ENCODE measurements around the gene ALDH3B1.
A peak's percentile ranks its signal among the peaks of the same experiment; 100 is the strongest.

Gene ALDH3B1

GRCh38 chr11:68031144-68031464, 21.0 kb downstream of the ALDH3B1 start:
- no peak for DNase-seq (ENCODE audit: low read depth)

GRCh38 chr11:68032003-68032402, 21.9 kb downstream of the ALDH3B1 start:
- no peak for DNase-seq (ENCODE audit: low read depth)

GRCh38 chr11:68032997-68033707, 23.0 kb downstream of the ALDH3B1 start:
- no peak for DNase-seq (ENCODE audit: low read depth)

GRCh38 chr11:68033708-68034045, 23.6 kb downstream of the ALDH3B1 start:
- DNase-seq (ENCODE audit: low read depth): no peak

- no peak for DNase-seq (ENCODE audit: low read depth)
Observed at GRCh38 chr11:68035266-68035876, 25.2 kb downstream of the ALDH3B1 start.

GRCh38 chr11:68036141-68036716, 26.1 kb downstream of the ALDH3B1 start:
- no peak for DNase-seq (ENCODE audit: low read depth)

GRCh38 chr11:68036717-68037239, 26.7 kb downstream of the ALDH3B1 start:
- DNase-seq (ENCODE audit: low read depth): no peak

- no peak for DNase-seq (ENCODE audit: low read depth)
Observed at GRCh38 chr11:68037411-68038225, 27.5 kb downstream of the ALDH3B1 start.

- DNase-seq (ENCODE audit: low read depth): no peak
Observed at GRCh38 chr11:68038226-68038717, 28.1 kb downstream of the ALDH3B1 start.

GRCh38 chr11:68038718-68039525, 28.8 kb downstream of the ALDH3B1 start, which contains the start of gene TCIRG1:
Gene TCIRG1, plus strand, starts transcription at chr11:68039025. Its CDS starts 2,247 bp downstream, at chr11:68041272.
- DNase-seq (ENCODE audit: low read depth): peak; percentile 34

- DNase-seq (ENCODE audit: low read depth): no peak
Observed at GRCh38 chr11:68039526-68040086, 29.5 kb downstream of the ALDH3B1 start.

GRCh38 chr11:68040101-68040956, 30.2 kb downstream of the ALDH3B1 start:
- DNase-seq (ENCODE audit: low read depth): peak; percentile 25

- no peak for DNase-seq (ENCODE audit: low read depth)
Observed at GRCh38 chr11:68040957-68041591, 30.9 kb downstream of the ALDH3B1 start.

GRCh38 chr11:68041617-68042218, 31.6 kb downstream of the ALDH3B1 start:
- no peak for DNase-seq (ENCODE audit: low read depth)

- no peak for DNase-seq (ENCODE audit: low read depth)
Observed at GRCh38 chr11:68042219-68043028, 32.3 kb downstream of the ALDH3B1 start.

- no peak for DNase-seq (ENCODE audit: low read depth)
Observed at GRCh38 chr11:68043029-68043348, 32.9 kb downstream of the ALDH3B1 start.

GRCh38 chr11:68043349-68044144, 33.4 kb downstream of the ALDH3B1 start:
- DNase-seq (ENCODE audit: low read depth): no peak

Data from activated gamma-delta T cell treated with anti-CD3 and anti-CD28 coated beads, Interleukin-2, amount 50 U/mL, for 16 hours (primary cell).